K562 (cell line): ENCODE data around the gene TMEM164. TPM values are rescaled to one million over a fixed set of nuclear protein-coding genes. Genes with fewer than 3 reads are reported as not detected.

Experiments
- ATAC-seq: fragments of 200-7000 bp; cut with Tn5 transposase; 3 replicates; pipeline ENCODE4 v1.9.1; 2020; ENCODE audit warnings: moderate library complexity
- BruUV-seq: library from RNA; stranded (reverse); fragments of 400-500 nt; replicated peaks from 2 replicates; lab custom pipeline; 2021; lab: Mats Ljungman, UMichigan
- CTCF ChIA-PET: fragments of 300-600 bp; formaldehyde crosslinking; extraction: SDS; loops from one replicate; lab custom pipeline; 2021; ENCODE audit warnings: low intra/inter-chr PET ratio; lab: Yijun Ruan, JAX
- POLR2A ChIA-PET: fragments of 300-600, 350-650 bp; sonication (Branson Sonifier 250); formaldehyde crosslinking; extraction: SDS; loops from one replicate; lab custom pipeline; 2021; ENCODE audit warnings: antibody characterized with exemption, inconsistent platforms; lab: Yijun Ruan, JAX
- DNase-seq, 4 experiments: peaks; one replicate each; pipeline versions ENCODE4 v3.0.0 to v3.0.0-alpha.2; 2011 to 2018; ENCODE audit warnings: low spot score in 3 of 4, mixed read lengths in 3 of 4; ENCODE audit errors: extremely low read depth in 1 of 4
- FAIRE-seq: peaks from 2 replicates; lab custom pipeline; 2011; peaks lifted over from hg19 to GRCh38; lab: Jason Lieb, UNC
- H2AFZ ChIP-seq: 2 replicates; pipeline ENCODE4 v1.6.0; 2011; ENCODE audit warnings: low read depth, low read length, control low read depth, inconsistent platforms
- H3K27ac ChIP-seq: fragments of 200-600 bp; 3 replicates; pipeline ENCODE4 v1.8.0; 2011; ENCODE audit warnings: low read depth, mild to moderate bottlenecking, control low read depth, inconsistent platforms, low read length, moderate library complexity, mixed read lengths; ENCODE audit errors: extremely low read depth
- H3K27me3 ChIP-seq, 2 experiments: fragments of 300-600 bp in 1 of 2; 2 replicates in 1 of 2; 3 replicates in 1 of 2; pipeline versions ENCODE4 v1.6.0 to v1.8.0; 2011; ENCODE audit warnings: inconsistent platforms in 2 of 2, low read length in 2 of 2, mild to moderate bottlenecking in 1 of 2, mixed read lengths in 1 of 2, moderate library complexity in 1 of 2; ENCODE audit not compliant: control insufficient read depth in 2 of 2, insufficient read depth in 2 of 2
- H3K36me3 ChIP-seq: fragments of 300-600 bp; 3 replicates; pipeline ENCODE4 v1.8.0; 2011; ENCODE audit warnings: mild to moderate bottlenecking, low read length, inconsistent platforms; ENCODE audit not compliant: control insufficient read depth, insufficient read depth
- H3K4me1 ChIP-seq, 2 experiments: fragments of 200-600 bp in 1 of 2; replicated peaks in 1 of 2; 2 replicates in 1 of 2; 3 replicates in 1 of 2; pipeline versions ENCODE4 v1.5.1 to v1.8.0; 2011; ENCODE audit warnings: inconsistent platforms in 2 of 2, low read length in 2 of 2, mild to moderate bottlenecking in 1 of 2, mixed read lengths in 1 of 2, moderate library complexity in 1 of 2; ENCODE audit not compliant: control insufficient read depth in 2 of 2, insufficient read depth in 2 of 2
- H3K4me2 ChIP-seq: 2 replicates; pipeline ENCODE4 v1.6.1; 2011; ENCODE audit warnings: low read length, control low read depth, inconsistent platforms, mixed read lengths; ENCODE audit not compliant: insufficient read depth
- H3K4me3 ChIP-seq: fragments of 200-600 bp; sonication (generic), shearing (Covaris generic); 2 replicates; pipeline ENCODE4 v1.5.1; 2016; ENCODE audit warnings: control low read depth, inconsistent platforms
- H3K79me2 ChIP-seq: fragments of 200-600 bp; 3 replicates; pipeline ENCODE4 v1.8.0; 2011; ENCODE audit warnings: low read length, inconsistent platforms; ENCODE audit not compliant: control insufficient read depth, insufficient read depth
- H3K9ac ChIP-seq, 2 experiments: 2 replicates each; pipeline versions ENCODE4 v1.6.0 to v1.6.1; 2011; ENCODE audit warnings: low read depth in 2 of 2, low read length in 2 of 2, control low read depth in 1 of 2, inconsistent platforms in 1 of 2, mild to moderate bottlenecking in 1 of 2, mixed read lengths in 1 of 2; ENCODE audit not compliant: insufficient read depth in 1 of 2
- H3K9me1 ChIP-seq: one replicate; pipeline ENCODE4 v1.6.0; 2011; ENCODE audit warnings: inconsistent platforms, mild to moderate bottlenecking, low read length, moderate library complexity; ENCODE audit not compliant: control insufficient read depth, insufficient read depth
- H3K9me3 ChIP-seq: replicated peaks from 2 replicates; pipeline ENCODE4 v1.5.1; 2011; ENCODE audit warnings: low read depth, low read length, inconsistent platforms; ENCODE audit not compliant: control insufficient read depth, insufficient read depth
- H4K20me1 ChIP-seq: replicated peaks from 2 replicates; pipeline ENCODE4 v1.6.1; 2011; ENCODE audit warnings: low read length, inconsistent platforms, mixed read lengths; ENCODE audit not compliant: control insufficient read depth, insufficient read depth
- GTF2E2 ChIP-seq: fragments of 200-800 bp; sonication (Bioruptor generic); IDR thresholded peaks from 2 replicates; pipeline ENCODE4 v1.6.1; 2016; ENCODE audit warnings: missing genetic modification characterization, missing compliant biosample characterization
- HNRNPK ChIP-seq: fragments of 200-400 bp; formaldehyde crosslinking; IDR thresholded peaks from one replicate; pipeline ENCODE4 v1.6.1; 2018; ENCODE audit warnings: mild to moderate bottlenecking, low read depth, low read length; ENCODE audit not compliant: poor library complexity, severe bottlenecking
- NONO ChIP-seq, 2 experiments: fragments of 200-400 bp in 1 of 2; fragments of 450-650 bp in 1 of 2; formaldehyde crosslinking in 1 of 2; IDR thresholded peaks; 2 replicates each; pipeline ENCODE4 v1.6.1; 2017; ENCODE audit warnings: low read depth in 2 of 2, mild to moderate bottlenecking in 2 of 2, moderate library complexity in 2 of 2, low read length in 1 of 2
- STAT5A ChIP-seq: IDR thresholded peaks from 2 replicates; pipeline ENCODE4 v1.6.1; 2012; ENCODE audit warnings: low read length, inconsistent platforms, borderline replicate concordance
- ZNF589 ChIP-seq: fragments of 200-800 bp; sonication (Bioruptor generic); IDR thresholded peaks from 2 replicates; pipeline ENCODE4 v1.6.1; 2016; ENCODE audit warnings: low read depth, missing genetic modification characterization, missing compliant biosample characterization
- ZNF75A ChIP-seq: fragments of 450-650 bp; formaldehyde crosslinking; IDR thresholded peaks from 2 replicates; pipeline ENCODE4 v1.4.0; 2020; ENCODE audit warnings: mild to moderate bottlenecking
- ZNF766 ChIP-seq: fragments of 200-800 bp; sonication (Bioruptor generic); conservative IDR thresholded peaks from 2 replicates; pipeline ENCODE4 v1.6.1; 2016; ENCODE audit warnings: missing genetic modification characterization, missing compliant biosample characterization
- WGBS: fragments of 100-300 bp; shearing (Covaris generic); methylation state at CpG from one replicate; pipeline ENCODE4 v1.1.6; 2016; ENCODE audit warnings: low coverage, mixed read lengths; ENCODE audit not compliant: insufficient coverage; ENCODE audit errors: missing lambda C conversion rate; 5-methylcytosine and 5-hydroxymethylcytosine counted together
- in situ Hi-C: fragments of 300-500 bp; cut with MboI; formaldehyde crosslinking; loops from 4 replicates; pipeline ENCODE4 v1.15.0; 2018; ENCODE audit warnings: inconsistent platforms, mixed read lengths
- intact Hi-C: fragments of 100-400 bp; cut with micrococcal nuclease; formaldehyde crosslinking; loops from 2 replicates; pipeline ENCODE4 v1.14.2; 2022
- polyA plus RNA-seq, 8 experiments: library from polyadenylated mRNA; depleted of rRNA in 4 of 8; stranded (reverse) in 5 of 8; unstranded in 3 of 8; fragments of >200 nt; fragmentation: Nextera tagmentation in 2 of 8; fragmentation: Illumina TruSeq in 1 of 8; extraction: Ambion mirVana in 2 of 8; extraction: Trizol in 1 of 8; gene quantifications; 2 replicates each; pipeline versions ENCODE4 v1.2.1 to v1.2.3, GENCODE V29; 2011 to 2014; ENCODE audit warnings: inconsistent platforms in 1 of 8, missing spikeins in 1 of 8
- total RNA-seq, 7 experiments: library from RNA; depleted of rRNA in 6 of 7; stranded (reverse); fragments of >200 nt in 6 of 7; fragmentation: Illumina TruSeq in 2 of 7; extraction: Trizol in 2 of 7; gene quantifications; 2 replicates each; pipeline versions ENCODE4 v1.2.1 to v1.2.3, GENCODE V29; 2011 to 2021; ENCODE audit warnings: low replicate concordance in 1 of 7

The TMEM164 gene
- total and polyA plus RNA-seq, 9 of the 15 experiments (the other 6 are each of a cell fraction or from before 2014, with no cell fraction given), result 2.4 to 57.3 (median 23.1) TPM

DNA sequence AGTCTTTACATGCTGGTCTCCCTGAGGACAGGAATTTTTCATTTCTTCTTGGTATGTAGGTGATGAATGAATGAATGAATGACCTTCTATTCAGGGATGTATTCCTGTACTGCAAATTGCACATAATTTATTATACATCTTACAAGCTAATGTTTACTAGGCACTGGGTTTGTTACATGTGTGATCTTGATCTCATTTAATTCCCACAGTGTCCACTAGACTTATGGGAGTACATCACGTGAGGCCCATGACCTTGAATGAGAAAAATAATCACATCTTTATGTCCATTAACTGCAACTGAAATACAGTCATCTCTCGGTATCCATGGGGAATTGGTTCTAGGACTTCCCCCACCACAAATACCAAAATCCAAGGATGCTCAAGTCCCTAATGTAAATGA lies 150.3 kb downstream of the TMEM164 start:
- POLR2A ChIA-PET, result interaction anchor here (1.5 to 2.1 kb wide), 2 partner anchors 258 to 262 kb away, joined by 6 to 7 read pairs; no protein-coding TSS in a partner anchor
- intact Hi-C loops (loop anchor here (10.0 kb wide), 2 partner anchors 668 to 692 kb away; partner anchors contain the start of gene GUCY2F), in situ Hi-C loops (loop anchor here (25.0 kb wide), 2 partner anchors 509 to 709 kb away; no protein-coding TSS in a partner anchor)
- no peaks in the 10 kb centered on the region for H3K9me3 ChIP-seq
- no peak overlapping the region for H3K27ac ChIP-seq
- no TSS peak for BruUV-seq
- peaks cover 0 to 9% of the 10 kb centered on the region in 2 experiments; a peak in 2 of 5 replicates for H3K4me1 ChIP-seq
- no peak overlapping the region for H2AFZ ChIP-seq
- no peaks in the 10 kb centered on the region; the same call in 1 of the 2 replicates for H4K20me1 ChIP-seq
- TF ChIP-seq ZNF75A, result no peak
- TF ChIP-seq GTF2E2, result no peak
- TF ChIP-seq HNRNPK, result no peak
- TF ChIP-seq NONO (IDR thresholded peaks at IDR 0.05; ENCODE audit: low read depth in 2 of 2, low read length in 1 of 2), result no peak
- no peak for TF ChIP-seq ZNF589 (CRISPR knock-in tag)
- TF ChIP-seq STAT5A, result no peak
- TF ChIP-seq ZNF766, result no peak
- ATAC-seq (no peak), DNase-seq (no peak), FAIRE-seq (no peak)
- no peaks in the 10 kb centered on the region for H3K9me1 ChIP-seq
- H3K79me2 ChIP-seq, result peaks cover 2% of the 10 kb centered on the region; the same call in 1 of the 3 replicates
- H3K36me3 ChIP-seq, result peaks cover 33% of the 10 kb centered on the region
- no peak overlapping the region for H3K9ac ChIP-seq
- H3K27me3 ChIP-seq, result no peaks in the 10 kb centered on the region
- H3K4me3 ChIP-seq, result no peak overlapping the region
- no peak overlapping the region for H3K4me2 ChIP-seq
- WGBS, result 94% methylated on average over 2 of the region's 2 CpGs
- CTCF ChIA-PET, result no interaction called here
